ENCODE measurements around the gene SIGLEC8.
"Not testable (repeated sequence)": the region's sequence is repeated elsewhere in the genome, so short reads cannot be mapped to it uniquely, and the experiment has no call there.

SIGLEC8 gene

DNA sequence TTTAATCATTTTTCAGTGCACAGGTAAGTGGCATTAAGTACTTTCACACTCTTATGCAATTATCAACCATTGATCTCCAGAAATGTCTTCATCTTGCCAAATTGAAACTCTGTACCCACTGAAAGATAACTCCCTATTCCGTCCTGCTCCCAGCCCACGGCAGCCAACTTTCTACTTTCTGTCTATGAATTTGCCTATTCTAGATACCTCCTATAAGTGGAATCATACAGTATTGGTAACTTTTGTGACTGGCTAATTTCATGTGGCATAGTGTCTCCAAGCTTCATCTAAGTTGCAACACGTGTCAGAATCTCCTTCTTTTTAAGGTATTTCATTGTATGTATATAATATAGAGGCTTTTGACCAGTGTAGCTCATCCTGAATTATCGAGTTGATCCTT is 14.4 kb upstream of the SIGLEC8 start:
- peak; percentile 51 for DNase-seq

DNA sequence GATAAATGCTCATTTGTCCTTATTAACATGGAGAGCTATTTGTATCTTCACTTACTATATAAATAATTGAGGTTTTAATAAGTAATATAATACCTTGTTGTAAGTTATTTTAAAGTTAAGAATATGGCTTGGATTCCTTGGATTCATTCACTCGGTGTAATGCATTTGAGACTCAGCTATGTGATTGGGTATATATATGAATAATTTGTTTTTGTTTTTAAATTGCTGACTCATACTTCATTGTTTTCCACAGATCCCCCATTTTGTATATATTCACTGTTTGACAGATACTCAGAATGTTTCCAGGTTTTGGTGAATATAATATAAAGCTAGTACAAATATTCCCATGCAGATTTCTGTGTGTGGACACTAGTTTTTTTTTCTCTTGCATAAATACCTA is 13.3 kb upstream of the SIGLEC8 start:
- no peak for DNase-seq

DNA sequence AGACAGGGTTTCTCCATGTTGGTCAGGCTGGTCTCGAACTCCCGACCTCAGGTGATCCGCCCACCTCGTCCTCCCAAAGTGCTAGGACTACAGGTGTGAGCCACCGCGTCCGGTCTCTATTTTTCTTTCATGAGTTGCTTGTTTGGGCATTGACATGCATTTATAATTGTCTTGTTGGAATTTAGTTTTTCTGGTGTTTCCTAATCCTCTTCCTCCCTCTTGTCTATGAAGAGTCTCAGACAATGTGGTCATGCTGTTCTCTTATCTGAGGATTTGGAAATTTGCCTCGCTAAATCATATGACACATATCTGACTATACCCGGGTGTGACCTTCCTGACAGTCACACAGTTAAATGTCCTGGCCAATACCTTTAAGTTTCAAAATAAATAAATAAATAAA is 12.7 kb upstream of the SIGLEC8 start:
- peak; percentile 35 for DNase-seq

DNA sequence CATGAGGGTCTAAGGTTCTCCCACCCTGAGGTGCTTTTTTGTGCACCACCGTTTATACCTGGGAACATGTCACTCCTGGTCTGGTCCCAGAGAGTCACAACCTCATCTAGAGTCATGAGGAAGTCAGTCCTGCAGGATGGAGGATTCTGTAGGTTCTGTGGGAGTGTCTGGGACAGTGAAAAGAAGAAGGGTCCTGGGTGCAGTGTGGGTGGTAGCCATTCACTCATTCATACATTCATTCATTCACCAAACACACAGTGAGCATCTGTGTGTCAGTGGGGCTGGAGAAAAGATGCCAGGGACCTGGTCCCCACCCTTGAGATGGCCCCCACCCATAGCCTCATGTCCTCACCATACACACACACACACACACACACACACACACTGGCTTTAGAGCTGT is 11.4 kb upstream of the SIGLEC8 start:
- DNase-seq, result no peak

DNA sequence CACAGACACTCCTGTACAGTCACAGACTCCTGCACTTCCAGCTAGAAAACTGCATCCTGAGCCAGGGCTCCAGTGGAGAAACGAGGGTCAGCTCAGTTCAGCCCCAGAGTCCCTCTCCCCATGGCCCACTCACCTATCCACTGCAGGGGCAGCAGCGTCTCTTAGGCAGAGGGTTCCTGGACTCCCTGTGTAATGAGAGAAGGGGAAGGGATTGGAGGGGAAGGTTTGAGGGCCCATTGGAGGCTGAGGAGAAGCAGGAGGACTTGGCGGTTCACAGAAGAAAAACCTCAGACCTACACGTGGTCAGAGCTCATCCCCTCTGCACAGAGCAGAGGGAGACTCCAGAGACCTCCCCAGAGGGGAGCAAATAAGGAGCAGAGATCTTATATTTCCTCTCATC is 10.9 kb upstream of the SIGLEC8 start:
- peak; percentile 55 for DNase-seq

DNA sequence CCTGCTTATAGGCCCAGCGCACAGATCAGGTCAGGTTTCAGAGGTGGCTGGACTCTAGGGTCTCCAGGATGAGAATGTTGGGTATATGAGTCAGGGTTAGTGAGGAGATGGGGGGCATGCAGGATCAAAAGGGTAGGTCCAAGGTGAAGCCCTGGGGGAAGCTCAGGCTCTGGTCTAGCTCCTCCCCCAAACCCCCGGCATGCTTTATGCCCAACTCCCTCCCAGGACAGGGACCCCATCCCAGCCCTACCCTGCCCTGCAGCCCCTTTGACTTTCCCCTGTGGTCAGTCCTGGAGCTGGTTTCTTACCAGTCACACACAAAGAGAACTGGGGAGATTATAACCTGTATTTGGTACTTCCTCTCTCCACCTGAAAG is 10.3 kb upstream of the SIGLEC8 start:
- DNase-seq, result peak; percentile 42

DNA sequence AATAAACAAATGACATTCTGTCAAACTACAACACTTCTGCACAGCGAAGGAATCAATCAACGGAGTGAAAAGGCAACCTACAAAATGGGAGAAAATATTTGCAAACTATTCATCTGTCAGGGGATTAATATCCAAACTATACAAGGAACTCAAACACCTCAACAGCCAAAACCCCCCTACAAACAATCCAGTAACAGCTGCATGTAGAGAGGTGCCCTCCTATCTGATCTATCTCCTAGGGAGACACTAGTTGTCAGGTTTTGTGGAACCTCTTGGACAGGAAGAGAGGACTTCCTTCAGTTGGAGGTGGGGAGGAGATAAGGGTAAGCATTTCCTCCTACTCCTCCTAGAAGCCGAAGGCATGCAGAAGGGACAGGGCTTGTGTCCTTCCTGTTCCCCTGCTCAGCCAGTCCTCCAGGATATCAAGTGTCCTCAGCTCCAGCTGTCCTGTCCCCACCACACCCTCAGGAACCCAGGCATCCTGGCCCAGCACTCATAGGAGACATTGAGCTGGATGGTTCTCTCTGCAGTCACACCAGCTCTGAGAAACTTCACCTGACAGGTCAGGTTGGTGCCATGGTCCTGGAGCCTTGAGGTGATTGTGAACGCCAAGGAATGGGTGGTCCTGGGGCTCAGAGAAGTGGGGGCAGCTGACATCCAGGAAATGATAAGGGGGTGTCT is 9.8 kb upstream of the SIGLEC8 start:
- peak; percentile 56 for DNase-seq

DNA sequence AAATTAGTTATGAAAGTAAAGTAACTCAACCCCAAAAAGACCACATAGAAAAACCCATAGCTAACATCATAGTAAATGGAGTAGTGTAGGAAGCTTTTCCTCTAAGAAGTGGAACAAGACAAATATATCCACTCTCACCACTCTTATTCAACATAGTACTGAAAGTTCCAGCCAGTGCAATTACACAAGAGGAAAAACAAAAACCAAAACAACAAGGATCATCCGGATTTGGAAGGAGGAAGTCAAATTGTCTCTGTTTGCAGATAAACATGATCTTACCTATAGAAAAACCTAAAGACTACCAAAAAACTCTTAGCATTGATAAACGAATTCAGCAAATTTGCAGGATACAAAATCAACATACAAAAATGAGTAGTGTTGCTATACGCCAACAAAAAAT is 8.5 kb upstream of the SIGLEC8 start:
- no peak for DNase-seq

DNA sequence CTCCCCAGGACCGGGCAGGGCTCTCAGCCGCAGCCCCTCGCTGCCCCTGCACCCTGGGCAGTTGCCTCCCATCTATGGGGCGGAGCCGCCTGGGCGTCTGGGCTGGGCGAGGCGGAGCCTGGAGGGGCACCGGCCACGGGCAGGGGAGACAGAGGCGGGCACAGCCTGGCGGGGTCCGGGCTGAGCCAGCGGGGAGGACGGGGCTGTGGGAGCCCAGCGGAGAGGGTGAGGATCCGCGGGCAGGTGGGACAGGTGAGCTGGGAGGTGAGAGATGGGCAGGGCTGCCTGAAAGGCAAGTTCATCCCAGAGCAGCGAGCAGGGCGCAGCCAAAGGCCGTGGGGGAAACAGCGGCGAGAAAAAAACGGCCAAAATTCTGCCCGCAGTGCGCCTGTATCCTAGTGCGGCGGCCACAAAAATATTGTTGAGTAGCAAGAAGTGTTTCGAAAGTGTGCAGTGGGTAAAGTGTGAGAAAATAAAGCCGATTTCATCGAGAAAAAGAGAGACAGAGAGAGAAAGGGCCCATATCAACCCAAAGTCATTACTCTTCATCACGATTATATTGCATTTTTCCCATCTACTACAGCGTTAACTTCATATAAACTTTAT is 5.8 kb upstream of the SIGLEC8 start:
- DNase-seq, result peak; percentile 37

DNA sequence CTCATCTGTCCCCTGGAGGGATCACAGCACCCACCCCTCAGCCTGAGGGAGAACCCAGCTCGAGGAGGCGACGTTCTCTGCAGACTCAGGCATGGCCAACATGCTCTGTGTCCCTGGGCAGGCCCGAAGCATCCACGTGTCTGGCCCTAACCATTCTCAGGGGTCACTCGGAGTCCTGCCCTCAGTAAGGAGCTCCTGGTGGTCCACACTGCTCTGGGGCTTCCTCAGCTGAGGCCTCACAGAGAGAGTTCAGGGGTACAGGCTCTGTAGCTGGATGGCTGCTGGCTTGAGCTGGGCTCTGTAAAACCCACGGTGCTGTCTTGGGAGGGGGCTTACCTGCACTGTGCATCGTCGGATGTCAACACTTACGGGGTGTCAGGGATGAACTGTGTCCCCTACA is 4.4 kb upstream of the SIGLEC8 start:
- peak; percentile 56 for DNase-seq

DNA sequence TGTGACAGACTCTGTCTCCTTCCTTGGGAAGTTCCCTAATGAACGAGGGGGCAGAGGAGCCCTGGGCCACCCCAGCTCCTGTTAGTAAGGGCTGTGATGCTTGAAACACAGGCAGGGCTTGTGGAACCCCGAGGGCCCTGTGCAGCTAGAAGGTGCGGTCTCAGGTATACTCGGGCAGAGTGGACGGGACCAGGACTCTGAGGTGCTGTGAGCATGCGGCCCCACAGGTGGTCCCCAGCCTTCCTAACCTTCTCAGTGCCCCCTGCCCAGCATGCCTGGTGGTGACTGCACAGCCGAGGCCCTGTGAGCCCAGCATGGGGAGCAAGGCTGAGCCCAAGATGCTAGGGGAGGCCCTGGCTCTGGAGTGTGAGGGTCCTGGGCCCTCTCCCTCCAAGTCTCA is 4.0 kb upstream of the SIGLEC8 start:
- DNase-seq, result peak; percentile 57

DNA sequence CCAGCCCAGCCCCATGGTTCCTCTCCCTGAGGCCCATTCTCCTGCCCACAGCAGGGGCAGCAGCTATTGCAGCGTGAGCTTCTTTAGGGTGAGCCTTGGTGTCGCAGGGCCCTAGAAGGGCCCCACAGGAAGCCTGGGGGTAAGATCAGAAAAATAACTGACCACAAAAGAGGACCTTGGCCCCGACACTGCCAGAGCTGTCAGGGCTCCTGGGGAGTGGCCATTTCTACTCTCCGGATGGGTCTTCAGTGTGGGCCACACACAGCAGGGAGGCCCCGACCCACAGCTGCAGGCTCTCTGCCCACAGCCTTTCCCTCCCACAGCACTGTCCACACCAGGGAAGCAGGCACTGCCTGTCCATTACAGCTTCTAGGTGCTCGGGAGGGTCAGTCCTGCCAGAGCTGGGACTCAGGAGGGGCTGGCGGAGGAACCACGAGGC is 3.5 kb upstream of the SIGLEC8 start:
- DNase-seq, result no peak

DNA sequence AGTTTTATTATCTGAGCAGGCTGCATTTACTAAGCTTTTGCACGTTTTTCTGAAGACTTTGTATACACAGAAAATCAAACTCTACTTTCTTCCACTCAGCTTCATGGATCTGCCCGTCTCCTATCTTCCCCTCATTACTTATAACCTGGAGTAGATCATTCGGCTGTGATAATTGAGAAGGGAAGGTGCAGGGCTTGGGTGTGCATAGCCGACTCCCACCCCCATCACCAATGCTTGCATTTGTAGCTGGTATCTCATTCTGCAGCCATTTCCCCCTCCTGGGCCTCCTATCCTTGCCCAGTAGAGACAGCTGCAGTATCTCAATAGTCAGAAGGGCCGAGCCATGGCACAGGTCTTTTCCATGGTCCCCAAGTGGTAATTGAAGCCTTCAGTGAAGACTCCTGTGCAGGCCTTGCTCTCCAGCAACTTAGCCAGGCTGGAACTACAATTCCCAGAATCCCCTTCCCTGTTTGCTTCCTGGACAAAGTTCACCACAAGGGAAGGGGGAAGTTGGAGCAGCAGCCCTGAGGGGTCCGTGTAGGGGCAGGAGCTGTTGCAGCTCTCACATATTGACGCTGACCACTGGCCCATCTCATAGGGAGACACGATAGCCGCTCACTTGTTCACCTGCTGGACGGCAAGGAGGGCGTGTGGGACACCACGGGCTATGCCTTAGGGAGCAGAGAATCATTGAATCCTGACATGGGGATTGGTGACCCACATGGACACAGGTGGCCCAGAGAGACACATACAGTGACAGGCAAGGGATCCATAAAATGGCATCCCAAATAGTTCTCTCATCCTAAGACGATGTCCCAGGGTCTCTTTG is 2.1 kb upstream of the SIGLEC8 start:
- peak; percentile 59 for DNase-seq

DNA sequence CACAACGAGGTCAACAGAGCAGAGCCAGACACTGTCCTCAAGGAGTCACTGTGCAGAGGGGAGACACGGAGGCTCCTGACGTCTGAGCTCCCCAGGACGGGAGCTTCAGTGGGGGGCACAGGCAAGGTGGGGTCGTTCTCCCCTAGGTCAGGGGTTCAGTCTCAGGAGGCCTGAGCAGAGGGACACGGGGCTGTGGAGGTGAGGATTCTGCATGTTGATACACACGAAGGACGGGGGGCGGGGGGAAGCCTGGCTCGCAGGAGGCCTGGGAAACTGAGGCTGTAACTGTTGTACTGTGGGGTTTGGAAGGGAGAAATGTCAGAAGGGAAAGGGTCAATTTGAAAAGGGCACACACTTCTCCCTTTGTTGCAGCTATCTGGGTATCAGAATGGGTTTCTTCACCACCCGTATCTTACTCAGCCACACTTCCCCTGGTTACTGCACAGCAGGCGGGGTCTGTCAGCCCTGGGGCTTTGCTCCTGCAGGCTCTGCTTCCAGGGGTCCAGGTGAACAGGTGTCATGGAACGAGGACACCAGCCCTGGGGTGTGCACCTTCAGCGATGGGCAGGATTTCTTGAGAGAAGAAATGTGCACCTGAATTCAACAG is 748 bp upstream of the SIGLEC8 start:
- DNase-seq, result peak; percentile 46

DNA sequence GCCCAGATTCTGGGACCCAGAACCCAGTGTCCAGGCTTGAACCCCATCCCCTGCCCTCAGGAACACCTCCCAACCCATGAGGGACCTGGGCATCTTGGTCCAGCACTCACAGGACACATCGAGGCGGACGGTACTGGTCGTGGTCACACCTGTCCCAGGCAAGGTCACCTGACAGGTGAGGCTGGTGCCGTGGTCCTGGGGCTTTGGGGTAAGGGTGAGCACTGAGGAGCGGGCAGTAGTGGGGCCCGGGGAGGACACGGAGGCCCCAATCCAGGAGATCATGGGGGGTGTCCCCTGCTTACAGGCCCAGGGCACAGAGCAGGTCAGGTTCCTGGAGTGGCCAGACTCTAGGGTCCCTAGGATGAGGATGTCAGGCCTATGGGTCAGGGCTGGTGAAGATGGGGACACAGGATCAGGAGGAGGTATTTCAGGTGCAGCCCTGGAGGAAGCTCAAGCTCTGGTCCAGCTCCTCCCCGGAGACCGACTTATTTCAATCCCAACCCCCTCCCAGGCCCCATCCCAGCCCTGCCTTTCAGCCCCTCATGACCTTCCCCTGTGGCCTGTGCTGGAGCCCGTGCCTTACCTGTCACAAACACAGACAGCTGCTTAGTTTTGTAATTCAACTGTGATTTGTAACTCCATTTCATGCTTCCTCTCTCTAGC is 772 bp downstream of the SIGLEC8 start:
- DNase-seq, result peak; percentile 47

DNA sequence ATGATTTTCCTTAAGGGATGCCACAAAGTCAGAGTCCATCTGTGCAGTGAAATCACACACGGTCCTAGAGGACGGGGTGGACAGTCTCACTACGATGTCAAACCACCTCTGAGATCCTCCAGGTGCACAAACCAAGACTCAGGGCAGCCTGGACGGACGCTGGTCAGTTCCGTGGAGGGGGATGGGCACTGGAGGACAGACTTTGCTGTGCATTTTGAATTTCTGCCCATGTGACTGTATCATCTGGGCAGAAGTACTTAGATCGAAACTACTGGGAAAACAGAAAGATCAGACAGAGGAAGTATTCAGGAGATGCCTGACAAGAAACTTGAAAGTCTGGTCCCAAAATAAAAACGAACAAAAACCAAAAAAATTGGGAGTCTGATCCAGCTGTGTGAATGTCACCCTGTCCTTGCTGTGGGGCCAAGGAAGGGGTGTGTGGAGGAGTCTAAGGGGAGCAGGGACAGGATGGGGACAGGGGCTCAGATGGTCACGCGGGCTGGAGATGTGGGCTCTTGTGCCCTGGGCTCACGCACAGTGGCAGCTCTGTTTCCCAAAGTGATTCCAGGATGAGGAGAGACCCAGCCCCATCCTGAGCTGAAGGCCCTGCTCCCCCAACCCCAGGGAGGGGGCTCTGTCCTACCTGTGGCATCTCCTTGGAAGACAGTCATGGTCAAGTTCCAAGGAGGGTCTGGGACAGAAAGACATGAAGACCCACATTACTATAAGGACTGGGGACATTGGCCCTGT is 1.5 kb downstream of the SIGLEC8 start:
- peak; percentile 46 for DNase-seq

DNA sequence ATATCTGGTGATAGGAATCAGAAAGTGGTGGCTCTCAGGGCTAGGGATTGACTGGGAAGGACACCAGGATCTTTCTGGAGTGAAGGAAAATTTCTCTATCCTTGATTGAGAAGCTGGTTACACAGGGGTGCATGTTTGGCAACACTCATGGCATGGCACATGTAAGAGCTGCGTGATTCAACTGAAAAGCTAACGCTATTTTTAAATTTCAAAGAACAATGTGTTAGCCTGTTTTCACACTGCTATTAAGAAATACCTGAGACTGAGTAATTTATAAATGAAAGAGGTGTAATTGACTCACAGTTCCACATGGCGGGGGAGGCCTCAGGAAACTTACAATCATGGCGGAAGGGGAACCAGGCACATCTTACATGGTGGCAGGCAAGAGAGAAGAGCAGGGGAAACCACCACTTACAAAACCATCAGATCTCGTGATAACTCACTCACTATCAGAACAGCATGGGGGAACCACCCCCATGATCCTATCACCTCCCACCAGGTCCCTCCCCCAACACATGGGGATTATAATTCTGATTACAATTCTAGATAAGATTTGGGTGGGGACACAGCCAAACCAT is 7.4 kb downstream of the SIGLEC8 start:
- peak; percentile 55 for DNase-seq

DNA sequence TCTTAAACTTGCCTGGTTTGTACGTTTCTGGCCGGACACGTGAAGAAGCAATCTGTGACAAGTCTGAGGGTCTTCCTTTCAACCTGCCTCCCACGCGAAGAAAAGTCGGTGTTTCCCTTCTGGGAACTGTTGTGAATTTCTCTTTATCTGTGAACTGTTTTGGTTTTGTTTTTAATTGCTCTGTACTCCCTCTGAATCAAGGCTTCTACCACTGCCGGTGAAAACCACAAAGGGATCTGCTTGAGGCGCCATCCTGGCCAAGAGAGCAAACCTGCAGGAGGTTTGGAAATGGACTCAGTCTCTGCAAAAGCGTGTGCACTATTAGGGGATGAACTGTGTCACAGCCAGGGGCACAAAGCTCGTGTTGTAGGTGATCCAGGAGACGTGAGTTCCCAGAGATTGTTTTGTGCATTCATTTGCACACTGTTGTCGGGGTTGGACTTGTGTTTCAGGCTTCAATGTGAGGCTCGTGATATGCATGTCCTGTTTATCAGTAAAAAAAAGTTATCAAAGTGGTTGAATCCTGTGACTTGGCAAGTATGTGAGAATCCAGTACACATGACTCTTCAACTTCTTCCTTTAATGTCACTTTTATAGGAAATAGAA is 9.7 kb downstream of the SIGLEC8 start:
- peak; percentile 79 for DNase-seq

DNA sequence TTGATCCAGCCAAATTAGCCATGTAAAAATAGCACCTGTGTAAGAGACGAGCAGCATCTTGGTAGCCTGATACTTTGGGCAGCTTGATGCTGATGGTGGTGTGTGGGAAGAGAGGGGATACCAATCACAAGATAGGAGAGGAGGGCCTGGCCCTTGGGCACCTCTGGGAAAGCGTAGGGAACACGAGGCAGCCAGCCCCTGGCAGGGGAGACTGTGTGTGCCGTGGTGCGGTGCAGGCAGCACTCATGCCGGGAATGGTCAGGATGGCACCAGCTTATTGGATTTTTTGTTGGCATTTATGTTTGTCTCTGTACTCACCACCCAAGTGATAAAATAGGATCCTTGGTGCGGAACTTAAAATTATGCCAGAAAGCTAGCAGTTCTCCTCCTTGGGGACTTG is 10.2 kb downstream of the SIGLEC8 start:
- no peak for DNase-seq

DNA sequence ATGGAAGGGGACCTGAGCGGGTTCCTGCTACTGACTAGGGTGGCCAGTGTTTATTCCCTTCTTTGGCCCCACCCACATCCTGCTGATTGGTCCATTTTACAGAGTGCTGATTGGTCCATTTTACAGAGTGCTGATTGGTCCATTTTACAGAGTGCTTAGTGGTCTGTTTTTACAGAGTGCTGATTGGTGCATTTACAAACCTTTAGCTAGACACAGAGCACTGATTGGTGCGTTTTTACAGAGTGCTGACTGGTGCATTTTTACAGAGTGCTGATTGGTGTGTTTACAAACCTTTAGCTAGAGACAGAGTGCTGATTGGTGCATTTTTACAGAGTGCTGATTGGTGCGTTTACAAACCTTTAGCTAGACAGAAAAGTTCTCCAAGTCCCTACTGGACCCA is 10.7 kb downstream of the SIGLEC8 start:
- DNase-seq, result not testable (repeated sequence)

Data from activated CD8-positive, alpha-beta memory T cell treated with anti-CD3 and anti-CD28 coated beads for 24 hours (primary cell).